ENCODE measurements around the gene RPL41. TPM values are rescaled to one million over a fixed set of nuclear protein-coding genes. Genes with fewer than 3 reads are reported as not detected.
A peak's percentile ranks its signal among the peaks of the same experiment; 100 is the strongest.

The RPL41 gene
- total and polyA plus RNA-seq, 9 of the 15 experiments (the other 6 are each of a cell fraction or from before 2014, with no cell fraction given) = 3,403 to 11,276 (median 5,604) TPM

DNA sequence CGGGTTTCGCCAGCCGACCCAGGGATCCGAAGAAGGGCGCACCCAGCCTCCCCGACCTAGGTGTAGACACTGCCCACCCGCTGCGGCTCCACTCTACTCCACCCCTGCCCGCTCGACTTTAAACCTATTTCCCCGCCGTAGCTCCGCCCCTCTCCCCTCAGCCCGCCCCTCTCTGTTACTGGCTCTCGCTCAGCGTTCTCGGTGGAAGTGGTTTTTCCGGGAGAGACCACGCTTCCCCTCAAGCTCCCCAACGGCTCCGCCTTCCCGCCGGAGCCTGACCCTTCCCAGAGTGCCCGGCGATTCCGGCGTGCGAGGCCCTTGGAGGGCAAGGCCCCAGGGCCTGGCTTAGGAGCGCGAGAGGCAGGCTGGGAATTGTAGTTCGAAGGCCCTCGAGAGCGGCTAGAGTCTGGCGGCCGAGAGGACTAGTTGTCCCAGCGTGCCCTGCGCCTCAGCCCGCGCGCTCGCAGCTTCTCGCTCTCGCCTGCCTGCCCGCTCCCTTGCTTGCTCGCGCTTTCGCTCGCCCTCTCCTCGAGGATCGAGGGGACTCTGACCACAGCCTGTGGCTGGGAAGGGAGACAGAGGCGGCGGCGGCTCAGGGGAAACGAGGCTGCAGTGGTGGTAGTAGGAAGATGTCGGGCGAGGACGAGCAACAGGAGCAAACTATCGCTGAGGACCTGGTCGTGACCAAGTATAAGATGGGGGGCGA is 12.2 kb upstream of the RPL41 start, which contains the start of gene PA2G4 (continued):
- TF ChIP-seq, protein P1, sequence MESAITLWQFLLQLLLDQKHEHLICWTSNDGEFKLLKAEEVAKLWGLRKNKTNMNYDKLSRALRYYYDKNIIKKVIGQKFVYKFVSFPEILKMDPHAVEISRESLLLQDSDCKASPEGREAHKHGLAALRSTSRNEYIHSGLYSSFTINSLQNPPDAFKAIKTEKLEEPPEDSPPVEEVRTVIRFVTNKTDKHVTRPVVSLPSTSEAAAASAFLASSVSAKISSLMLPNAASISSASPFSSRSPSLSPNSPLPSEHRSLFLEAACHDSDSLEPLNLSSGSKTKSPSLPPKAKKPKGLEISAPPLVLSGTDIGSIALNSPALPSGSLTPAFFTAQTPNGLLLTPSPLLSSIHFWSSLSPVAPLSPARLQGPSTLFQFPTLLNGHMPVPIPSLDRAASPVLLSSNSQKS (CRISPR knock-in tag; IDR thresholded peaks at IDR 0.05) = no peak
- no peak for TF ChIP-seq PHTF2 (CRISPR knock-in tag; IDR thresholded peaks at IDR 0.05)
- no peak for TF ChIP-seq TCF7L2 (IDR thresholded peaks at IDR 0.05; ENCODE audit: low read depth, low read length)
- no peak for TF ChIP-seq ZNF507 (tag; conservative IDR thresholded peaks at IDR 0.05)
- no peak for TF ChIP-seq RAD51 (IDR thresholded peaks at IDR 0.05; ENCODE audit: borderline replicate concordance, low read depth)
- no peak; the same call in 1 of the 2 replicates for TF ChIP-seq DIDO1 (tag; IDR thresholded peaks at IDR 0.05; ENCODE audit: low read depth)
- no peak for TF ChIP-seq ZNF740 (CRISPR knock-in tag; IDR thresholded peaks at IDR 0.05)
- TF ChIP-seq ZNF740 (tag; IDR thresholded peaks at IDR 0.05) = no peak
- no peak; the same call in 1 of the 2 replicates for TF ChIP-seq ZNF311 (CRISPR knock-in tag; IDR thresholded peaks at IDR 0.05)
- TF ChIP-seq AFF1 (IDR thresholded peaks at IDR 0.05; ENCODE audit: low read depth in 1 of 2, partially characterized antibody in 2 of 2) = peak; percentile 29 to 97
- TF ChIP-seq ZNF561 (CRISPR knock-in tag; conservative IDR thresholded peaks at IDR 0.05) = no peak
- TF ChIP-seq TEAD1 (CRISPR knock-in tag; IDR thresholded peaks at IDR 0.05) = peak in 1 of 2 experiments; percentile 89; a peak in 2 of 4 replicates
- TF ChIP-seq RFX1 (IDR thresholded peaks at IDR 0.05) = no peak
- TF ChIP-seq GTF2E2 (tag; IDR thresholded peaks at IDR 0.05) = no peak
- no peak for TF ChIP-seq RREB1 (CRISPR knock-in tag; IDR thresholded peaks at IDR 0.05)
- TF ChIP-seq PCBP2 (IDR thresholded peaks at IDR 0.05; ENCODE audit: low read depth, low read length, poor library complexity, severe bottlenecking) = no peak

Measured in K562 (cell line).